ENCODE results near the gene PKP1. TPM values are rescaled to one million over a fixed set of nuclear protein-coding genes. Genes with fewer than 3 reads are reported as not detected.

PKP1 gene
- total and polyA plus RNA-seq, 10 of the 15 experiments (the other 5 are each of a cell fraction or from before 2014, with no cell fraction given), result 0.03 TPM; not detected in 9

DNA sequence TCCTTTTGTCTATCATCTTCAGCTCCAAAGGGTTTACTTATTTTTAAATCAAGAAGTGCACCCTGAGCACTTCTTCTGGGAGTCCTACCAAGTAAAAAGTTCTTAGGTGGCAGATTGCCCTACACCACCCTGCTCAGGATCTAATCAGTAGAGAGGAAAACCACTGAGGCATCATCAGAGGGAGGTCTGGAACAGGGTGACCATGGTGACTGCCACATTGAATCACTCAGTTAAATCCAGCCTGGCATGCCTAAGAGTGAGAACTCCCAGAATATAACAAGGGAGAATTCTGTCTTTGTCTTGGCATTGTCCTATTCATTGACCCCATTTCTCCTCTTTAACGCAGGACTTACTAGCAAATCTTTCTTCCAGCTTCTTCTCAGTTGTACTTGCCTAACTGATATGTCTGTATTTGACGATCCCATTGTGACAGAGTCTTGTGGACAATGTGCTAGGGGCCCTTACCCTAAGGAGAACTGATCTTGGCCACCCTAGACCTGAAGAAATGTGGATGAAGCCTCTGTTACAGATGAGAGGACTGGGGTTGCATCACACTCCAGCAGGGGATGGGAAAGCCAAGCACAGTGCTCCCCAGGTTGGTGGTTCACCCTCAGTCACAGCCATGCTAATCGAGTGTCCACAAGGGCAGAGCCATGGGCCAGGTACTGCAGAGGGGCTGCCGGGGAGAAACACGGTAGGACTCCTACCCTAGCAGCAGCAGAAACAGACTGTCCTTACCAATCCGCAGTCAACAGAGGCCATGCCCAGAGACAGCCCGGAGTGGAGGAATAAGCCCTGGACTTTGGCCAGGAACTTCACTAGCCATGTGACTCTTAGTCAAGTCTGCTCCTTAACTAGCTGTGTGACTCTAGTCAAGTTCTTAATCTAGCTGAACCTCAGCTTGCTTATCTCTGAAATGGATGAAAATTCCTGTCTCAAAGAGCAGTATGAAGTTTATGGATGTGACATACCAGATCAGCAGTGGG is 15.4 kb downstream of the PKP1 start:
- H3K36me3 ChIP-seq (ENCODE audit: control insufficient read depth in 2 of 2, insufficient read depth in 2 of 2, low read length in 1 of 2), result no peaks in the 10 kb centered on the region
- no peak for DNase-seq (ENCODE audit: low read depth, low spot score)
- intact Hi-C loops (cut with micrococcal nuclease; ENCODE audit: unreplicated experiment) (no loop called here), in situ Hi-C loops (cut with MboI) (no loop called here)
- no peaks in the 10 kb centered on the region for H3K79me2 ChIP-seq (ENCODE audit: control insufficient read depth, insufficient read depth, low read length)
- SMC1A ChIA-PET (ENCODE audit: uncharacterized antibody, unreplicated experiment), result interaction anchor here (1.5 kb wide), 1 partner anchor 13 kb away, joined by 5 read pairs; no protein-coding TSS in a partner anchor
- no peak for TF ChIP-seq FOXM1 (IDR thresholded peaks at IDR 0.05; ENCODE audit: low read depth, low read length)
- TF ChIP-seq SPI1 (IDR thresholded peaks at IDR 0.05; ENCODE audit: borderline replicate concordance, insufficient read depth, low read depth, low read length), result no peak
- no peak for TF ChIP-seq CEBPB (IDR thresholded peaks at IDR 0.05; ENCODE audit: borderline replicate concordance in 1 of 2, low read depth in 2 of 2, low read length in 2 of 2)
- TF ChIP-seq ATF7 (IDR thresholded peaks at IDR 0.05; ENCODE audit: low read depth), result no peak
- no peak for TF ChIP-seq IRF5 (IDR thresholded peaks at IDR 0.05; ENCODE audit: borderline replicate concordance)
- TF ChIP-seq BMI1 (IDR thresholded peaks at IDR 0.05; ENCODE audit: borderline replicate concordance), result no peak
- no peak for TF ChIP-seq SREBF2 (IDR thresholded peaks at IDR 0.05; ENCODE audit: low read length)
- no peak for TF ChIP-seq NFYA (IDR thresholded peaks at IDR 0.05; ENCODE audit: borderline replicate concordance, low read depth, low read length)
- TF ChIP-seq TARDBP (IDR thresholded peaks at IDR 0.05; ENCODE audit: borderline replicate concordance), result no peak
- TF ChIP-seq BRCA1 (IDR thresholded peaks at IDR 0.05; ENCODE audit: low read depth, low read length), result no peak
- TF ChIP-seq YBX1 (IDR thresholded peaks at IDR 0.05), result no peak
- TF ChIP-seq EGR1 (IDR thresholded peaks at IDR 0.05; ENCODE audit: borderline replicate concordance in 1 of 2, low read depth in 2 of 2, low read length in 2 of 2), result no peak
- no peak for TF ChIP-seq GATAD2B (conservative IDR thresholded peaks at IDR 0.05; ENCODE audit: low read depth)
- TF ChIP-seq, protein P1, sequence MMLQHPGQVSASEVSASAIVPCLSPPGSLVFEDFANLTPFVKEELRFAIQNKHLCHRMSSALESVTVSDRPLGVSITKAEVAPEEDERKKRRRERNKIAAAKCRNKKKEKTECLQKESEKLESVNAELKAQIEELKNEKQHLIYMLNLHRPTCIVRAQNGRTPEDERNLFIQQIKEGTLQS (IDR thresholded peaks at IDR 0.05; ENCODE audit: borderline replicate concordance, extremely low read depth, low read depth, low read length), result no peak
- TF ChIP-seq, protein P2, sequence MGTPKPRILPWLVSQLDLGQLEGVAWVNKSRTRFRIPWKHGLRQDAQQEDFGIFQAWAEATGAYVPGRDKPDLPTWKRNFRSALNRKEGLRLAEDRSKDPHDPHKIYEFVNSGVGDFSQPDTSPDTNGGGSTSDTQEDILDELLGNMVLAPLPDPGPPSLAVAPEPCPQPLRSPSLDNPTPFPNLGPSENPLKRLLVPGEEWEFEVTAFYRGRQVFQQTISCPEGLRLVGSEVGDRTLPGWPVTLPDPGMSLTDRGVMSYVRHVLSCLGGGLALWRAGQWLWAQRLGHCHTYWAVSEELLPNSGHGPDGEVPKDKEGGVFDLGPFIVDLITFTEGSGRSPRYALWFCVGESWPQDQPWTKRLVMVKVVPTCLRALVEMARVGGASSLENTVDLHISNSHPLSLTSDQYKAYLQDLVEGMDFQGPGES (IDR thresholded peaks at IDR 0.05), result no peak
- POLR2A ChIA-PET, result interaction anchor here (0.6 kb wide), 1 partner anchor 705 kb away, joined by 4 read pairs; no protein-coding TSS in a partner anchor
- H4K20me1 ChIP-seq (ENCODE audit: control insufficient read depth, insufficient read depth), result no peaks in the 10 kb centered on the region; the same call in 1 of the 2 replicates
- ATAC-seq, result no peak
- no peak overlapping the region for H3K4me3 ChIP-seq
- FAIRE-seq, result no peak
- H3K4me1 ChIP-seq (ENCODE audit: control insufficient read depth, insufficient read depth, low read length), result no peaks in the 10 kb centered on the region
- H2AFZ ChIP-seq (ENCODE audit: control insufficient read depth, low read depth, low read length), result no peak overlapping the region
- H3K27ac ChIP-seq (ENCODE audit: control insufficient read depth, insufficient read depth), result no peak overlapping the region
- H3K9me3 ChIP-seq (replicated peaks; ENCODE audit: control insufficient read depth, insufficient read depth, low read length), result no peaks in the 10 kb centered on the region
- no peak overlapping the region for H3K4me2 ChIP-seq (ENCODE audit: control insufficient read depth, insufficient read depth)
- 19% methylated on average over 7 of the region's 7 CpGs for WGBS (ENCODE audit: insufficient coverage, insufficient replicate concordance, low lambda C conversion rate, missing lambda C conversion rate)
- peaks cover 13 to 21% of the 10 kb centered on the region in 2 experiments for H3K27me3 ChIP-seq (replicated peaks in 1 of 2; ENCODE audit: control insufficient read depth in 2 of 2, insufficient read depth in 2 of 2, low read length in 1 of 2)
- CTCF ChIA-PET, result interaction anchor here (0.6 kb wide), 1 partner anchor 64 kb away, joined by 3 read pairs; no protein-coding TSS in a partner anchor
- RAD21 ChIA-PET (ENCODE audit: unreplicated experiment), result no interaction called here
- H3K9ac ChIP-seq (ENCODE audit: control insufficient read depth, insufficient read depth, low read length), result no peak overlapping the region
- BruUV-seq (replicated peaks), result no TSS peak
